Thyroid gland (tissue), 4 donors: ENCODE measurements around the gene ZNF330.

Experiments
- CTCF ChIP-seq, 6 experiments: fragments of 200-600 bp in 3 of 6; fragments of 450-650 bp in 3 of 6; sonication (generic) in 3 of 6; IDR thresholded peaks; one replicate each; pipeline ENCODE4 v1.5.1; 2016 to 2019; ENCODE audit warnings: antibody characterized with exemption in 6 of 6, mild to moderate bottlenecking in 2 of 6, inconsistent platforms in 1 of 6, moderate library complexity in 1 of 6
- POLR2A ChIP-seq, 2 donors: fragments of 450-650 bp; IDR thresholded peaks; one replicate each; pipeline ENCODE4 v1.6.1; 2017; ENCODE audit warnings: antibody characterized with exemption in 2 of 2, mild to moderate bottlenecking in 2 of 2, moderate library complexity in 1 of 2

DNA sequence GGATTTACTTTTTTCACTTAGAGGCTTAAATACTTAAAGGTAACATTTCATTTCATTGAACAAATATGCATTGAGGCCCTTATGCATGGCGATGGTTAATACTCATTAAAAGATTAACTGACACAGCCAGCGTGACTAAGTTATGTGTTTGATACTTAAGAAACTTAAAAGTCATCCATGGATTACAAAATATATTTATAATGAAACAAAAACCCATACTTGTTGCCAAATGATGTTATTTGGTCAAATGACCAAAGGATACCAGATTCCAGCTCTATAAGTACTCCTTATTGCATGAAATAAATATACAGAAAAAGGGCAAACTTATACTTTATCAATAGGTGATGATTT is 26.7 kb downstream of the ZNF330 start:
- no peak for TF ChIP-seq CTCF (IDR thresholded peaks at IDR 0.05)
- TF ChIP-seq POLR2A (IDR thresholded peaks at IDR 0.05): no peak
